Liver (tissue), 9 donors: Measurements from ENCODE around the gene NPAS2. TPM values are rescaled to one million over a fixed set of nuclear protein-coding genes. Genes with fewer than 3 reads are reported as not detected.

Experiments used
- DNase-seq: peaks from one replicate; pipeline ENCODE4 v3.0.0-alpha.2; 2017; ENCODE audit warnings: low spot score
- H3K27ac ChIP-seq, 2 donors: one replicate each; pipeline ENCODE4 v1.7.0; 2013; ENCODE audit warnings: inconsistent platforms in 2 of 2, low read length in 2 of 2, control low read depth in 1 of 2, low read depth in 1 of 2, mild to moderate bottlenecking in 1 of 2
- H3K27me3 ChIP-seq, 4 donors: one replicate each; pipeline versions ENCODE4 v1.6.1 to v1.7.0; 2013; ENCODE audit warnings: low read length in 3 of 4, inconsistent platforms in 1 of 4, mild to moderate bottlenecking in 1 of 4, moderate library complexity in 1 of 4; ENCODE audit not compliant: control insufficient read depth in 4 of 4, insufficient read depth in 4 of 4
- H3K36me3 ChIP-seq, 4 donors: one replicate each; pipeline versions ENCODE4 v1.6.1 to v1.7.0; 2013; ENCODE audit warnings: low read length in 3 of 4, mild to moderate bottlenecking in 3 of 4, low read depth in 1 of 4, moderate library complexity in 1 of 4; ENCODE audit not compliant: control insufficient read depth in 4 of 4, insufficient read depth in 3 of 4
- H3K4me1 ChIP-seq, 4 donors: one replicate each; pipeline versions ENCODE4 v1.6.1 to v1.7.0; 2013; ENCODE audit warnings: low read length in 3 of 4, mild to moderate bottlenecking in 3 of 4, moderate library complexity in 1 of 4; ENCODE audit not compliant: control insufficient read depth in 4 of 4, insufficient read depth in 4 of 4
- H3K4me3 ChIP-seq, 3 donors: one replicate each; pipeline versions ENCODE4 v1.6.1 to v1.7.0; 2013; ENCODE audit warnings: low read length in 3 of 3, control low read depth in 1 of 3, low read depth in 1 of 3, mild to moderate bottlenecking in 1 of 3
- H3K9ac ChIP-seq, 2 donors: one replicate each; pipeline ENCODE4 v1.7.0; 2013; ENCODE audit warnings: low read length in 2 of 2, mild to moderate bottlenecking in 2 of 2, moderate library complexity in 2 of 2, control low read depth in 1 of 2, low read depth in 1 of 2
- H3K9me3 ChIP-seq, 4 donors: one replicate each; pipeline versions ENCODE4 v1.6.1 to v1.7.0; 2013; ENCODE audit warnings: low read length in 3 of 4; ENCODE audit not compliant: control insufficient read depth in 4 of 4
- EGR1 ChIP-seq, 2 donors: IDR thresholded peaks; 2 replicates each; pipeline ENCODE4 v1.6.1; 2016 to 2018; ENCODE audit warnings: antibody characterized with exemption in 2 of 2, low read depth in 2 of 2
- FOXA1 ChIP-seq: IDR thresholded peaks from 2 replicates; pipeline ENCODE4 v1.6.1; 2016; ENCODE audit warnings: antibody characterized with exemption
- GABPA ChIP-seq, 2 donors: IDR thresholded peaks in 1 of 2; conservative IDR thresholded peaks in 1 of 2; 2 replicates each; pipeline ENCODE4 v1.6.1; 2016; ENCODE audit warnings: antibody characterized with exemption in 2 of 2, mild to moderate bottlenecking in 1 of 2, moderate library complexity in 1 of 2
- HNF4A ChIP-seq, 2 donors: conservative IDR thresholded peaks; 2 replicates each; pipeline ENCODE4 v1.6.1; 2016; ENCODE audit warnings: antibody characterized with exemption in 2 of 2, mild to moderate bottlenecking in 2 of 2
- HNF4G ChIP-seq: IDR thresholded peaks from 2 replicates; pipeline ENCODE4 v1.6.1; 2016; ENCODE audit warnings: antibody characterized with exemption
- JUND ChIP-seq, 2 donors: IDR thresholded peaks; 2 replicates each; pipeline ENCODE4 v1.6.1; 2016; ENCODE audit warnings: antibody characterized with exemption in 2 of 2
- RAD21 ChIP-seq, 2 donors: IDR thresholded peaks; 2 replicates each; pipeline ENCODE4 v1.6.1; 2016; ENCODE audit warnings: antibody characterized with exemption in 2 of 2, mild to moderate bottlenecking in 2 of 2
- RXRA ChIP-seq, 2 donors: IDR thresholded peaks; 2 replicates each; pipeline ENCODE4 v1.6.1; 2017 to 2018; ENCODE audit warnings: antibody characterized with exemption in 2 of 2, mild to moderate bottlenecking in 1 of 2
- WGBS: extraction: QIAGEN DNeasy Blood & Tissue Kit; methylation state at CpG from one replicate; pipeline ENCODE4 v1.1.7; 2013; 5-methylcytosine and 5-hydroxymethylcytosine counted together
- polyA plus RNA-seq, 2 donors: library from polyadenylated mRNA; stranded (reverse) in 1 of 2; unstranded in 1 of 2; fragments of 200-250 nt in 1 of 2; fragments of >200 nt in 1 of 2; fragmentation: Nextera tagmentation in 1 of 2; extraction: Ambion mirVana in 1 of 2; gene quantifications; one replicate each; pipeline versions ENCODE4 v1.2.1 to v1.2.3, GENCODE V29; 2013 to 2015
- total RNA-seq, 2 donors: library from RNA; depleted of rRNA; stranded (reverse); fragments of >200 nt; gene quantifications; one replicate each; pipeline ENCODE4 v1.2.3, GENCODE V29; 2014
- TF ChIP-seq, protein P1 (sequence below): IDR thresholded peaks from 2 replicates; pipeline ENCODE4 v1.6.1; 2016; ENCODE audit warnings: antibody characterized with exemption
- TF ChIP-seq, protein P2 (sequence below): IDR thresholded peaks from 2 replicates; pipeline ENCODE4 v1.6.1; 2016; ENCODE audit warnings: antibody characterized with exemption, mild to moderate bottlenecking
- TF ChIP-seq, protein P3 (sequence below): IDR thresholded peaks from 2 replicates; pipeline ENCODE4 v1.6.1; 2016; ENCODE audit warnings: antibody characterized with exemption
- TF ChIP-seq, protein P4 (sequence below): IDR thresholded peaks from 2 replicates; pipeline ENCODE4 v1.6.1; 2016; ENCODE audit warnings: antibody characterized with exemption
- donor health status: healthy.
- donor health status: healthy.
- donor health status: healthy.
- donor health status: healthy.
- donor health status: healthy.

The NPAS2 gene
- total and polyA plus RNA-seq, 4 donors, result 0.33 to 24.3 (median 6.6) TPM

DNA sequence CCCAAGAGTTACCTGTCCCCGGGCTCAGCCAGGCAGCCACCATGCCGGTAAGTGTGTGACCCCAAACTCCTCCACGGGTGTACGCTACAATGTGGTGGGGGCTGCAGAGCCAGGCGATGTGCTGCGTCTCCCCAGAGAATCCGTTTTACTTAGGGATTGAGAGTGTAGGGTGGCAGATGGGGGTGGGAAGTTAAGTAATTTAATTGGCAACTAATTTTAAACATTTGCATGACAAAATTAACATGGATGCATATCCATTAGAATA lies 155.5 kb downstream of the NPAS2 start:
- DNase-seq, result no peak
- no peaks in the 10 kb centered on the region for H3K9me3 ChIP-seq
- no peaks in the 10 kb centered on the region for H3K4me1 ChIP-seq
- no peaks in the 10 kb centered on the region for H3K27me3 ChIP-seq
- TF ChIP-seq, protein P1, sequence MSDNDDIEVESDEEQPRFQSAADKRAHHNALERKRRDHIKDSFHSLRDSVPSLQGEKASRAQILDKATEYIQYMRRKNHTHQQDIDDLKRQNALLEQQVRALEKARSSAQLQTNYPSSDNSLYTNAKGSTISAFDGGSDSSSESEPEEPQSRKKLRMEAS, result no peak
- TF ChIP-seq, protein P2, sequence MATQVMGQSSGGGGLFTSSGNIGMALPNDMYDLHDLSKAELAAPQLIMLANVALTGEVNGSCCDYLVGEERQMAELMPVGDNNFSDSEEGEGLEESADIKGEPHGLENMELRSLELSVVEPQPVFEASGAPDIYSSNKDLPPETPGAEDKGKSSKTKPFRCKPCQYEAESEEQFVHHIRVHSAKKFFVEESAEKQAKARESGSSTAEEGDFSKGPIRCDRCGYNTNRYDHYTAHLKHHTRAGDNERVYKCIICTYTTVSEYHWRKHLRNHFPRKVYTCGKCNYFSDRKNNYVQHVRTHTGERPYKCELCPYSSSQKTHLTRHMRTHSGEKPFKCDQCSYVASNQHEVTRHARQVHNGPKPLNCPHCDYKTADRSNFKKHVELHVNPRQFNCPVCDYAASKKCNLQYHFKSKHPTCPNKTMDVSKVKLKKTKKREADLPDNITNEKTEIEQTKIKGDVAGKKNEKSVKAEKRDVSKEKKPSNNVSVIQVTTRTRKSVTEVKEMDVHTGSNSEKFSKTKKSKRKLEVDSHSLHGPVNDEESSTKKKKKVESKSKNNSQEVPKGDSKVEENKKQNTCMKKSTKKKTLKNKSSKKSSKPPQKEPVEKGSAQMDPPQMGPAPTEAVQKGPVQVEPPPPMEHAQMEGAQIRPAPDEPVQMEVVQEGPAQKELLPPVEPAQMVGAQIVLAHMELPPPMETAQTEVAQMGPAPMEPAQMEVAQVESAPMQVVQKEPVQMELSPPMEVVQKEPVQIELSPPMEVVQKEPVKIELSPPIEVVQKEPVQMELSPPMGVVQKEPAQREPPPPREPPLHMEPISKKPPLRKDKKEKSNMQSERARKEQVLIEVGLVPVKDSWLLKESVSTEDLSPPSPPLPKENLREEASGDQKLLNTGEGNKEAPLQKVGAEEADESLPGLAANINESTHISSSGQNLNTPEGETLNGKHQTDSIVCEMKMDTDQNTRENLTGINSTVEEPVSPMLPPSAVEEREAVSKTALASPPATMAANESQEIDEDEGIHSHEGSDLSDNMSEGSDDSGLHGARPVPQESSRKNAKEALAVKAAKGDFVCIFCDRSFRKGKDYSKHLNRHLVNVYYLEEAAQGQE, result no peak
- TF ChIP-seq HNF4G, result no peak
- no peak for TF ChIP-seq JUND (IDR thresholded peaks at IDR 0.05)
- TF ChIP-seq RXRA (IDR thresholded peaks at IDR 0.05), result no peak
- TF ChIP-seq, protein P3, sequence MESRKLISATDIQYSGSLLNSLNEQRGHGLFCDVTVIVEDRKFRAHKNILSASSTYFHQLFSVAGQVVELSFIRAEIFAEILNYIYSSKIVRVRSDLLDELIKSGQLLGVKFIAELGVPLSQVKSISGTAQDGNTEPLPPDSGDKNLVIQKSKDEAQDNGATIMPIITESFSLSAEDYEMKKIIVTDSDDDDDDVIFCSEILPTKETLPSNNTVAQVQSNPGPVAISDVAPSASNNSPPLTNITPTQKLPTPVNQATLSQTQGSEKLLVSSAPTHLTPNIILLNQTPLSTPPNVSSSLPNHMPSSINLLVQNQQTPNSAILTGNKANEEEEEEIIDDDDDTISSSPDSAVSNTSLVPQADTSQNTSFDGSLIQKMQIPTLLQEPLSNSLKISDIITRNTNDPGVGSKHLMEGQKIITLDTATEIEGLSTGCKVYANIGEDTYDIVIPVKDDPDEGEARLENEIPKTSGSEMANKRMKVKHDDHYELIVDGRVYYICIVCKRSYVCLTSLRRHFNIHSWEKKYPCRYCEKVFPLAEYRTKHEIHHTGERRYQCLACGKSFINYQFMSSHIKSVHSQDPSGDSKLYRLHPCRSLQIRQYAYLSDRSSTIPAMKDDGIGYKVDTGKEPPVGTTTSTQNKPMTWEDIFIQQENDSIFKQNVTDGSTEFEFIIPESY, result no peak
- no peak for TF ChIP-seq HNF4A (conservative IDR thresholded peaks at IDR 0.05)
- H3K27ac ChIP-seq, result no peak overlapping the region
- H3K36me3 ChIP-seq, result peaks cover 4 to 50% (median 12%) of the 10 kb centered on the region in 4 donors
- H3K9ac ChIP-seq, result no peak overlapping the region
- 96% methylated on average over 7 of the region's 7 CpGs for WGBS
- H3K4me3 ChIP-seq, result no peak overlapping the region

DNA sequence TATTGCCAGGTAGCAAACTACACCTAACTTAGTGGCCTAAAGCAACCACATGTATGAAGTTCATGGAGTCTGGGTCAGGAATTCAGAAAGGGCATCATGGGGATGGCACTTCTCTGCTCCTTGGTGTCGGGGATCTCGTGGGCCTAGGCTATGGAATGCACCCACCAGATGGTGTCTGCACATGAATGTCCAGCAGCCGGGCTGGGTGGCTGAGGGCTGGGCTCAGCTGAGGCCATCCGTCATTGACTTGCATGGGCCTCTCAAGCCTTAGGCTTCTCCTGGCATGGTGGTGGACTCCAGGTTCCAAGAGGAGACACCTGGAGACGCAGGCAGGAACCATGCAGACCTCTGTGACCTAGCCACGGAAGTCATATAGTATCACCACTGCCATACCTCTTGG lies 156.1 kb downstream of the NPAS2 start:
- TF ChIP-seq FOXA1 (no peak), RXRA (IDR thresholded peaks at IDR 0.05) (no peak), EGR1 (IDR thresholded peaks at IDR 0.05; ENCODE audit: low read depth in 2 of 2) (no peak), HNF4G (no peak), JUND (IDR thresholded peaks at IDR 0.05) (no peak), RAD21 (IDR thresholded peaks at IDR 0.05) (no peak), GABPA (IDR thresholded peaks at IDR 0.05 in 1 of 2, conservative IDR thresholded peaks at IDR 0.05 in 1 of 2) (no peak)
- TF ChIP-seq, protein P2, result no peak
- TF ChIP-seq, protein P4, sequence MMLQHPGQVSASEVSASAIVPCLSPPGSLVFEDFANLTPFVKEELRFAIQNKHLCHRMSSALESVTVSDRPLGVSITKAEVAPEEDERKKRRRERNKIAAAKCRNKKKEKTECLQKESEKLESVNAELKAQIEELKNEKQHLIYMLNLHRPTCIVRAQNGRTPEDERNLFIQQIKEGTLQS, result no peak
- TF ChIP-seq, protein P1, result no peak
- Histone ChIP-seq H3K4me3 (no peak overlapping the region), H3K36me3 (peaks cover 4 to 47% (median 12%) of the 10 kb centered on the region in 4 donors), H3K27ac (no peak overlapping the region), H3K4me1 (no peaks in the 10 kb centered on the region), H3K9me3 (no peaks in the 10 kb centered on the region), H3K9ac (no peak overlapping the region), H3K27me3 (no peaks in the 10 kb centered on the region)
- no peak for DNase-seq
- WGBS, result 86% methylated on average over 6 of the region's 6 CpGs
